Stimulated activated naive CD4-positive, alpha-beta T cell (primary cell): ENCODE results near the gene PLCB1.
"Not testable (repeated sequence)": the region's sequence is repeated elsewhere in the genome, so short reads cannot be mapped to it uniquely, and the experiment has no call there.

Experiments
- DNase-seq, 6 experiments: peaks; one replicate each; lab custom pipeline; 2025; lab: John Stamatoyannopoulos, UW

Gene PLCB1

GRCh38 chr20:8608470-8608869, 476.4 kb downstream of the PLCB1 start:
- DNase-seq: no peak

DNA sequence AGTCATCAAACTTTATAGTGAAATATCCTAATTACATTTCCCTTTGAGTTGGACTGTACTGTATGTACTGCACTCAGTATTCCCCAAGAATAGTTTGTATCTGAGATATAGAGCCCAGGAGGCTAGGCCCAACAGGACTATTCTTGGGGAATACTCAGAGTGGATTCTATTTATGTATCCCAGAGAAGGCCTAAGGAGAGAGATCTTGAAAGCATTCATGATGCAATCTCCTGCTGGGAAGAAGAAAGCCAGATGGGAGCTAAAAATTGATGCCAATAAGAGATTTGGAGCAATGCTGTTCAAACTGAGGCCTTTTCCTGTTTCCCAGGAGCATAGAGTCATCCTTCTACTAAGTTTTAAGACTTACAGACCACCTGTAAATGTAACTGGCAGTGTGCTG, 484.7 kb downstream of the PLCB1 start:
- no peak for DNase-seq

DNA sequence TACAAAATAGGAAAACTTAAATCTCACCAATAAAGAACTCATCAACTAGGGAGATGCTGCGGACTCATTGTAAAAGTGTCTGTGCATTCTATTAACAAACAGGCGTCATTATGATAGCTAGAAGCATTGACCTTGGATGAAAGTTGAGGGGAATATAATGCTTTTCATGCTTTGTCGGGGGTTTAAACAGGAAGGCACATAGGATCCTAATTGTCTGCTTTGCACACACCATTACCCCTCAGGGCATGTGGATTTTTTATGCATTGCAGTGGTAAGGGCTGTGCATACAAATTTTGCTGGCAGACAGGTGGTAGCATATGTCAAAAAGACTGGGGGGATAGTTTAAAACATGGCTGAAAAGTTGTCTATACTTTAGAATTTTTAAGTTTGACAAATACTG, 488.9 kb downstream of the PLCB1 start:
- DNase-seq: no peak

- DNase-seq: no peak
Measured at GRCh38 chr20:8624046-8624445, 492.0 kb downstream of the PLCB1 start.

DNA sequence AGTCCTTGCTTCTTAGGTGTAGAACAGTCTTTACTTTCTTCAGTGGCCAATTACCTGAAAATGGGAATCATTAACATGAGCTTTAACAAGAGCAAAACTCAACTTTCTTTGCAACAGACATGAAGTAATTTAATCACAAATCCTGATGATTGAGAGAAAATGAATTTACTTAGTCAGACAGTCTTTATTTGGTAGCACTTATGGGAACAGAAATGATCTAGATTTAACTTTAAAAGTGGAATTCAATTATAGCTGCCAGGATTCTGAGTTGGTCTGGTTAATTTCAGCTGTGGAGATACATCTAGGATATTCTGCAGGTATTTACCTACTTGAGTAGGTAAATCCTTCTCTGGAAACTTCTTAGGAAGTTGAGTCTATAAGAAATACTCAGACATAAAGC, 492.6 kb downstream of the PLCB1 start:
- DNase-seq: no peak

GRCh38 chr20:8627340-8628004, 495.4 kb downstream of the PLCB1 start:
- no peak for DNase-seq

DNA sequence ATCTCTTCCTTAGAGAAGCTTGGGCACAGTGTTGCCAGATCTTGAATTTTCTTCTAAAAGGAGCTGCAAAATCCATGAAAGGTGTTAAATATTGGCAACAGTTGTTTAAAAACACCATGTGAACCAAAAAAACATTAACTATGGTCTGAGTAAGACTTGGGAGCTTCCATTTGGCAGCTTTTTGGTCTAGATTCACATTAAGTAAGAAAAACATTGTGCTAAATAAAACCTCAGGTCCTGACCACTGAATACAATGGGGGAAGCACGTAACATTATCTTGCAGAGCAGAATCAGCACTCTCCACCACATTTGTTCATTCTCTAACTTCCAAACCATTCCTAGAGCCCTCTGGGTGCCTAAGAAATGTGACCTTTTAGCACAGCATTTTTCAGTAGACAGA, 499.2 kb downstream of the PLCB1 start:
- no peak for DNase-seq

- DNase-seq: no peak
Measured at GRCh38 chr20:8633366-8633765, 501.3 kb downstream of the PLCB1 start.

DNA sequence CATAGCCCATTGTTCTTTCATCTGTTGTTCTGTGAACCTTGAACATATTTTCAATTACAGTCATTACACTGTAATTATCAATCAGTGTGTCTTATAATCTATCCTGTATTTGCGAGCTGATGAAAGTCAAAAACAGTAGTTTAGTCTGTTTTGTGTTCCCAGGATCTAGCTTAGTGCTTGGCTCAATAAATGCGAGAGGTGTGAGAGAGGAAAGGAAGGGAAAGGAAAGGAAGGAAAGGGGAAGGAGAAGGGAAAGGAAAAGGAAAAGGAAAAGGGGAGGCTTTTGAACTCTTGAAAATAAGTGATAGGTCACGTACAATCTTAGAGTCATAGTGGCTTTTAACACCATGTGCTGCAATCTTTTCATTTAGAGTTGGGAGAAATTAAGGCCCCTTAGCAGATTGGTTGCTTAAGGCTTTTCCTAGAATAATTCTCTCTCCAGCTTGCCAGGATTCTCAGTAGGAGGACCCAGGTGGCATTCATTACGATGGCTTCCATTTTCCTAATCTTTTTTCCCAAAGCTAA, 503.0 kb downstream of the PLCB1 start:
- DNase-seq: no peak

DNA sequence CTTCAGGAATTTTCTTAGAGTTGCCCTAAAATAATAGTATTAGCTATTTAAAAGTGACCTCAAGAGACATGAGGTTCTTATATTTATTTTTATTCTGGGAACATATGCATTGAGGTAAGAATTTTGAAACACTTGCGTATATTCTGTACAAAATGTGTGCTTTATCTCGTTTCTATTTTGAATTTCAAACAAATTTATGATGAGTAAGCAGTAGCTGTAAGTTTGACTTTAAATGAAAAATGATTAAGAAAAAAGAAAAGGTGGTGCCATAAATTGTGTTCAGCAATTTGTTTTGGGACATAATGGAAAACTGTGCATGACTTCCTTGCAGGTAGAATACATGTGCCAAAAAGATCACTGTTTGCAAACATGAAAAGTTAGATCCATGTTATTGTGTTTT, 503.8 kb downstream of the PLCB1 start:
- no peak for DNase-seq

- DNase-seq: no peak
Measured at GRCh38 chr20:8639112-8639778, 507.2 kb downstream of the PLCB1 start.

- DNase-seq: no peak
Measured at GRCh38 chr20:8640461-8640860, 508.4 kb downstream of the PLCB1 start.

GRCh38 chr20:8642247-8642646, 510.2 kb downstream of the PLCB1 start:
- DNase-seq: no peak

GRCh38 chr20:8644468-8644867, 512.4 kb downstream of the PLCB1 start:
- DNase-seq: not testable (repeated sequence)

DNA sequence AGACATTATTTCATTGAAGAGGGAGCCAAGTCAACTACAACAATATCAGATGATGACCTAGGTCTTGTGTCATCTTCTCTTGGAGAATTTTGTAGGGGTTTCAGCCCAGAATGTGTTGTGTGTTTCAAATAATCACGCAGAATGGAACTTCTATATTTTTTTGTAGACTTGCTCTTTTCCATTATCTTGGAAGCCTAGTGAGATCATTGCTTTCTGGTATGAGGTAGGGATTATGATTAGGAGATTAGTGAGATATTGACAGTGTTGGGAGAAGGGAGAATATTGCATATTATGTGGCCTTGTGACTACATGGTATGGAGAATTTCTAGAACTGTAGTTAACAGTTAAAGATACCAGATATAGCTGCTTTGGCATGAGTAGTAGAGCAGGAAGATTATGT, 513.3 kb downstream of the PLCB1 start:
- no peak for DNase-seq

GRCh38 chr20:8646033-8646441, 514.0 kb downstream of the PLCB1 start:
- no peak for DNase-seq

DNA sequence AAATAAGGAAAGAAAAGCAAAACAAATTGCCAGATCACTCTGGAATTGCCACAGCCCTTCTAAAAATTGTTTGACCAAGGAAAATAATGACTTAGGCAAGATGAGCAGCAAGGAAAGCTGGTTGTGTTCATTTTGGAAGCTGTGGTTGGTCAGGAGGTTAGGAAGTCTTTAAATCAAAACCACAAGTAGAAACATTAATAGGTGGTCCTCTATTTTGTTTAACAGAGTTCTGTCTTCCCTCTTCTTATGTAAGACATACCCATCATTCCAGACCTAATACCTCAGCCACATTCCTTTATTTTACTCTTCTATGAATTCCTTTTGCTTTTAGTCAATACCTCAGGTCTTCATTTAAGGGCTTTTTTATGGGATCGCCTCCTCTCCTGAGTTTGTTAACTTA, 514.6 kb downstream of the PLCB1 start:
- DNase-seq: no peak

GRCh38 chr20:8647961-8648441, 515.9 kb downstream of the PLCB1 start:
- no peak for DNase-seq

DNA sequence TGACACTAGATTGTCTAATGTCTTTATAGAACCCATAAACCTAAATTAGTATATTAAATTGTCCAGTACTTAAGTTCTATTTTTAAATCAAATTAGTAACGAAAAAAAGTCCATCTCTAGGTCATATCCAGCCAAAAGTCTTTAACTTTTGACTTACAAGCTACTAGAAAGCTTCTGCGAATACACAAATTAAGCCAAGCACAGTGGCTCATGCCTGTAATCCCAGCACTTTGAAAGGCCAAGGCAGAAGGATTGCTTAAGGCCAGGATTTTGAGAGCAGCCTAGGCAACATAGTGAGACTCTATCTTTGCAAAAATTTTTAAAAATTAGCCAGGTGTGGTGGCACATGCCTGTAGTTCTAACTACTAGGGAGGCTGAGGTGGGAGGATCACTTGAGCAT, 516.4 kb downstream of the PLCB1 start:
- no peak for DNase-seq

GRCh38 chr20:8652396-8652795, 520.3 kb downstream of the PLCB1 start:
- DNase-seq: no peak

DNA sequence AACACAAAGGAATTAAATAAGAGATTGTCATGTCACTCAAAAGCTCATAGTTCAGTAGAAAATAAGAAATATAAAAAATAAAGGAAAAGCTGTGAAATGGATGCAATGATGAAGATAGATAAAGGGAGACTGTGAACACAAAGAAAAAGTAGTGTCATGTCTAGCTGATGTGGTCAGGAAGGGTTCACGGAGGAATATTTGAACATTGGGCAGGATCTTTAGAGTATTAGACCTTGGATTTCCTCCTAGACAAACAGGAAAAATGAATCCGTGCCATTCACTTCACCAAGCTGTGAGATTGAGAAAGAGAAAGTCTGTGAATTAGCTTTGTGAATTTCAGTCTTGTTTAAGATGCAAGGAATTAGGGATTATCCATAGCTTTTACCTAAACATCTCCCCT, 522.4 kb downstream of the PLCB1 start:
- DNase-seq: no peak

- no peak for DNase-seq
Measured at GRCh38 chr20:8656335-8656734, 524.3 kb downstream of the PLCB1 start.

- DNase-seq: no peak
Measured at GRCh38 chr20:8657664-8658063, 525.6 kb downstream of the PLCB1 start.

- no peak for DNase-seq
Measured at GRCh38 chr20:8658103-8658502, 526.0 kb downstream of the PLCB1 start.
